ENCODE measurements around the gene VSX1.

VSX1 gene

GRCh38 chr20:25081730-25082497 lies at the start of gene VSX1:
Gene VSX1, minus strand, starts transcription at chr20:25082141. Its CDS starts 45 bp downstream, at chr20:25082096.
- Mint-ChIP-seq H3K27ac (no peak within 1 kb of the TSS), H3K4me3 (peak within 1 kb of the TSS; percentile 28), H3K9me3 (no peaks in the 10 kb centered on the region), H3K27me3 (peaks cover 59% of the 10 kb centered on the region), H3K36me3 (no peaks in the 10 kb centered on the region), H3K4me1 (peaks cover 20% of the 10 kb centered on the region)

- H3K4me1 Mint-ChIP-seq: no peaks in the 10 kb centered on the region
- H3K36me3 Mint-ChIP-seq: no peaks in the 10 kb centered on the region
- H3K9me3 Mint-ChIP-seq: no peaks in the 10 kb centered on the region
- H3K27me3 Mint-ChIP-seq: no peaks in the 10 kb centered on the region
- no peak overlapping the region for H3K4me3 Mint-ChIP-seq
- no peak overlapping the region for H3K27ac Mint-ChIP-seq
These were observed 48.0 kb upstream of the VSX1 start for GRCh38 chr20:25129908-25130307.

GRCh38 chr20:25129428-25129827 lies 47.5 kb upstream of the VSX1 start:
- Mint-ChIP-seq H3K27ac (no peak overlapping the region), H3K4me1 (no peaks in the 10 kb centered on the region), H3K4me3 (no peak overlapping the region), H3K27me3 (no peaks in the 10 kb centered on the region), H3K9me3 (no peaks in the 10 kb centered on the region), H3K36me3 (no peaks in the 10 kb centered on the region)

GRCh38 chr20:25128649-25129048 lies 46.7 kb upstream of the VSX1 start:
- Mint-ChIP-seq H3K4me1 (no peaks in the 10 kb centered on the region), H3K9me3 (no peaks in the 10 kb centered on the region), H3K36me3 (no peaks in the 10 kb centered on the region), H3K4me3 (no peak overlapping the region), H3K27me3 (no peaks in the 10 kb centered on the region), H3K27ac (no peak overlapping the region)

DNA sequence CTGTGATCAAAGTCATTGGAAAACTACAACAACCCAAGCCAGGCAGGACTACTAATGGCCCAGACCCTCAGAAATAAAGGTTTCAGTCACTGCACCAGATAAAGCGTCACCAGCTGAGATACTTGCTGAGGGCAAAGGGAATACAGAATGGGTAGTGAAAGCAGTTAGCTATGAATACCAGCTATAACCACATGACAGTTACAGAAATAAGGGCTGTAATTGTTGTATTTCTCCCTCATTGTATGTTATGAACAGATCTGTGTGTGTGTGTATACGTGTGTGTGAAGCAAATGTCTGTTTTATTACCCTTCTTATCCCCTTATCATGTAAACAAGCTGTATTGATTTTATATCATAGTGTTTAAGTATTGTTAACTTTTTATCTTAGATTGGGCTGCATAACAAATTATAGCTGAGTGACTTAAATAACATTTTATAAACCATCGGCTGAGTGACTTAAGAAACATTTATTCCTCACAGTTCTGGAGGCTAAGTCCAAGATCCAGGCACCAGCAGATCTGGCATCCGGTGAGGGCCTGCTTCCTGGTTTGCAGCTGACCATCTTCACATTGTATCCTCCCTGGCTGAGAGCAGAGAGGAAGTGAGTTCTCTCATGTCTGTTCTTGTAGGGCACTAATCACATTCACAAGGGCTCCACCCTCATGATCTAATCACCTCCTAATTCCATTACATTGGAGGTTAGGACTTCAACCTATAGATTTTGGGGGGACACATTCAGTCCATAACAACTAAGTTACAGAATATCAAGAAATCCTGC lies 46.0 kb upstream of the VSX1 start:
- no peaks in the 10 kb centered on the region for H3K4me1 Mint-ChIP-seq
- no peak overlapping the region for H3K27ac Mint-ChIP-seq
- H3K4me3 Mint-ChIP-seq: no peak overlapping the region
- no peaks in the 10 kb centered on the region for H3K27me3 Mint-ChIP-seq
- no peaks in the 10 kb centered on the region for H3K36me3 Mint-ChIP-seq
- H3K9me3 Mint-ChIP-seq: no peaks in the 10 kb centered on the region

DNA sequence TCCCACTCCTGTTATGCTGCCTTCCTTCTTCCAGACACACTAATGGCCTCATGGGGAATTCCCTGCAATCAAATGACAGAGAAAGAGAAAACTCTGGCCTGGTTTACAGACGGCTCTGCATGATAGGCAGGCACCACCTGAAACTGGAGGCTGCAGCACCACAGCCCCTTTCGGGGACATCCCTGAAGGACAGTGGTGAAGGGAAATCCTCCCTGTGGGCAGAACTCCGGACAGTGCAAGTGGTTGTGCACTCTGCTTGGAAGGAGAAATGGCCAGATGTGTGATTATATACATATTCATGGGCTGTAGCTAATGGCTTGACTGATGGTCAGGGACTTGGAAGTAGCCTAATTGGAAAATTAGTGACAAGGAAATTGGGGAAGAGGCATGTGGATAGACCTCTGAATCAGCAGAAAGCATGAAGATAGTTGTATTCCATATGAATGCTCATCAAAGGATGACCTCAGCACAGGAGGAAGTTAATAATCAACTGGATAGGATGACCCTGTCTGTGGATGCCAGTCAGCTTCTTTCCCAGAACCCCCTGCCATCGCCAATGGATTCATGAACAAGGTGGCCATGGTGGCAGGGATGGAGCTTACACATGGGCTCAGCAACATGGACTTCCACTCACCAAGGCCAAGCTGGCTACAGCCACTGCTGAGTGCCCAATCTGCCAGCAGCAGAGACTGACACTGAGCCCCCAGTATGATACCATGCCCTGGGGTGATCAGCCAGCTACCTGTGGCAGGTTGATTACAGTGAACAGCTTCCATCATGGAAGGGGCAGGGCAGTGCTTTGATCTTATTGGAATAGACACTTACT lies 44.5 kb upstream of the VSX1 start:
- H3K27me3 Mint-ChIP-seq: no peaks in the 10 kb centered on the region
- no peak overlapping the region for H3K27ac Mint-ChIP-seq
- H3K9me3 Mint-ChIP-seq: no peaks in the 10 kb centered on the region
- no peaks in the 10 kb centered on the region for H3K4me1 Mint-ChIP-seq
- no peak overlapping the region for H3K4me3 Mint-ChIP-seq
- H3K36me3 Mint-ChIP-seq: no peaks in the 10 kb centered on the region

DNA sequence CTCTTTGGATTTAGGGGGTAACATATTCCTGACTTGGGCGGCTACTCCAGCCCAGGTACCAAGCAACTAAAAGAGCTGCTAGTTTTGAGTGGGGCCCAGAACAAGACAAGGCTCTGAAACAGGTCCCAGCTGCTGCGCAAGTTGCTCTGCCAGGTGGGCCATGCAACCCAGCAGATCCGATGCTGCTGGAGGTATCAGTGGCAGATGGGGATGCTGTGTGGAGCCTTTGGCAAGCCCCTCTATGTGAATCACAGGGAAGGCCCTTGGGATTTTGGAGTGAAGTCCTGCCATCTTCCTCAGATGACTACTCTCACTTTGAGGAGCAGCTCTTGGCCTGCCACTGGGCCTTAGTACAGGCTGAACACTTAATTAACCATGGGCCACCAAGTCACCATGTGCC lies 43.7 kb upstream of the VSX1 start:
- Mint-ChIP-seq H3K9me3 (no peaks in the 10 kb centered on the region), H3K36me3 (no peaks in the 10 kb centered on the region), H3K4me3 (no peak overlapping the region), H3K27ac (no peak overlapping the region), H3K4me1 (no peaks in the 10 kb centered on the region), H3K27me3 (no peaks in the 10 kb centered on the region)

GRCh38 chr20:25120920-25121319 lies 39.0 kb upstream of the VSX1 start:
- Mint-ChIP-seq H3K4me3 (no peak overlapping the region), H3K36me3 (no peaks in the 10 kb centered on the region), H3K27ac (no peak overlapping the region), H3K27me3 (peaks cover 3% of the 10 kb centered on the region), H3K9me3 (no peaks in the 10 kb centered on the region), H3K4me1 (no peaks in the 10 kb centered on the region)

- no peaks in the 10 kb centered on the region for H3K9me3 Mint-ChIP-seq
- H3K4me3 Mint-ChIP-seq: no peak overlapping the region
These were observed 38.5 kb upstream of the VSX1 start for GRCh38 chr20:25120457-25120856.

GRCh38 chr20:25118529-25118928 lies 36.6 kb upstream of the VSX1 start:
- H3K27ac Mint-ChIP-seq: no peak overlapping the region
- no peak overlapping the region for H3K4me3 Mint-ChIP-seq
- no peaks in the 10 kb centered on the region for H3K36me3 Mint-ChIP-seq
- no peaks in the 10 kb centered on the region for H3K4me1 Mint-ChIP-seq
- H3K9me3 Mint-ChIP-seq: no peaks in the 10 kb centered on the region
- peaks cover 6% of the 10 kb centered on the region for H3K27me3 Mint-ChIP-seq

More at GRCh38 chr20:25120457-25120856, 38.5 kb upstream of the VSX1 start:
- H3K27me3 Mint-ChIP-seq: peaks cover 3% of the 10 kb centered on the region
- no peak overlapping the region for H3K27ac Mint-ChIP-seq
- no peaks in the 10 kb centered on the region for H3K36me3 Mint-ChIP-seq
- H3K4me1 Mint-ChIP-seq: no peaks in the 10 kb centered on the region

- H3K27me3 Mint-ChIP-seq: peaks cover 6% of the 10 kb centered on the region
- no peaks in the 10 kb centered on the region for H3K9me3 Mint-ChIP-seq
- H3K4me3 Mint-ChIP-seq: no peak overlapping the region
- no peak overlapping the region for H3K27ac Mint-ChIP-seq
- H3K36me3 Mint-ChIP-seq: no peaks in the 10 kb centered on the region
- H3K4me1 Mint-ChIP-seq: no peaks in the 10 kb centered on the region
These were observed 36.0 kb upstream of the VSX1 start for GRCh38 chr20:25117990-25118389.

GRCh38 chr20:25116739-25117458 lies 35.0 kb upstream of the VSX1 start:
- Mint-ChIP-seq H3K4me3 (no peak overlapping the region), H3K27ac (no peak overlapping the region), H3K36me3 (no peaks in the 10 kb centered on the region), H3K27me3 (peaks cover 6% of the 10 kb centered on the region), H3K4me1 (no peaks in the 10 kb centered on the region), H3K9me3 (no peaks in the 10 kb centered on the region)

DNA sequence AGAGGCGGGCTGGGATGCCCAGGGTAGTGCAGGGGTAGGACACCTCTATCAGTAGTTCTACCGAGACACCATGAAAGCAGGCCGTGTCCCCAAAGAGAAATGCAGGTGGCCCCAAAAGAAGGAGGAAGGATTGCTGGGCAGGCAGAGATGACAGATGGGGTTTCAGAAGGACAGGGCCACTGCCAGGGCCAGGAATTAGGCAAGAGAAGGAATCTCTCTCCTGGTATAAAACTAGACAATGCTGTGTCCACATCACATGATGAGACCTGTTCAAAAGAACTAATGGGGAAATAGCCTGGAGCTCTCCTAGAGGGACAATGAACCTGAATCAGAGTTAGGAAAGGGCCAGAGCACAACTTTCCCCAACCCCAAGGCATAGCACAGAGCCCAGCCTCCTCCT lies 21.6 kb upstream of the VSX1 start:
- Mint-ChIP-seq H3K36me3 (no peaks in the 10 kb centered on the region), H3K9me3 (no peaks in the 10 kb centered on the region), H3K27ac (no peak overlapping the region), H3K4me3 (no peak overlapping the region), H3K27me3 (peaks cover 17% of the 10 kb centered on the region), H3K4me1 (peaks cover 7% of the 10 kb centered on the region)

- Mint-ChIP-seq H3K4me3 (no peak overlapping the region), H3K27ac (no peak overlapping the region), H3K9me3 (no peaks in the 10 kb centered on the region), H3K4me1 (peaks cover 7% of the 10 kb centered on the region), H3K27me3 (peaks cover 8% of the 10 kb centered on the region), H3K36me3 (no peaks in the 10 kb centered on the region)
These were observed 19.0 kb upstream of the VSX1 start for GRCh38 chr20:25100914-25101313.

GRCh38 chr20:25099601-25100140 lies 17.7 kb upstream of the VSX1 start:
- no peaks in the 10 kb centered on the region for H3K9me3 Mint-ChIP-seq
- no peak overlapping the region for H3K4me3 Mint-ChIP-seq
- H3K4me1 Mint-ChIP-seq: peaks cover 7% of the 10 kb centered on the region
- H3K27me3 Mint-ChIP-seq: peaks cover 8% of the 10 kb centered on the region
- no peak overlapping the region for H3K27ac Mint-ChIP-seq
- H3K36me3 Mint-ChIP-seq: no peaks in the 10 kb centered on the region
